ENCODE data around the gene BMP7.
A peak's percentile ranks its signal among the peaks of the same experiment; 100 is the strongest.
"Not testable (repeated sequence)": the region's sequence is repeated elsewhere in the genome, so short reads cannot be mapped to it uniquely, and the experiment has no call there.

Gene BMP7

GRCh38 chr20:57267158-57267821, 849 bp upstream of the BMP7 start:
- no peak for DNase-seq

GRCh38 chr20:57265997-57266290, 497 bp downstream of the BMP7 start:
- peak in 2 of 56 donors; percentile 42 to 71 for DNase-seq

DNA sequence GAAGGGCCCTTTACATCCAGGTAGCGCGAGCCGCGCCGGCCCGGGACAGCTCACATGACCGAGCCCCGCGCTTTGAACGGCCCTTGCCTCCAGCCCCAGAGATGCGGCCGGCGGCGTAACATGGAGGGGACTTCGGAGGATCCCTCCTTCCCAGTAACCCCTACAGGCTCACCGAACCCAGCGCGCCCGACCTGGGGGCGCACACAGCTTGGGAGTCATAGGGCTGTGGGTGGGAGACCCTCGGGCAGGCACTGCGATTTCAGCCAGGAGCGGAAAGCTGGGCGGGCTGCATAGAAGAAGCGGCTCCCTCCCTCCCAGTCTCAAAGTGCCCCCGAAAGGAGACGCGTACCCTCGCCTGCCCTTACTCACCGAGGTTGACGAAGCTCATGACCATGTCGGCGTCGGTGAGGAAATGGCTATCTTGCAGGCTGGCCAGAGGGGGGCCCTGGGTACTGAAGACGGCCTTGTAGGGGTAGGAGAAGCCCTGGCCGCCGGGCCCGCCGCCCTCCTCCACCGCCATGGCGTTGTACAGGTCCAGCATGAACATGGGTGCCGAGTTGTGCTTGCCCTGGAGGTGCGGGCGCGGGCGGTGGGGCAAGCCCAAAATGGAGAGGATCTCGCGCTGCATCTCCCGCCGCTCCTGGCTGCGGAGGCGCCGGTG, 975 bp downstream of the BMP7 start:
- peak in 5 of 56 donors; percentile 19 to 43 (median 25) for DNase-seq

DNA sequence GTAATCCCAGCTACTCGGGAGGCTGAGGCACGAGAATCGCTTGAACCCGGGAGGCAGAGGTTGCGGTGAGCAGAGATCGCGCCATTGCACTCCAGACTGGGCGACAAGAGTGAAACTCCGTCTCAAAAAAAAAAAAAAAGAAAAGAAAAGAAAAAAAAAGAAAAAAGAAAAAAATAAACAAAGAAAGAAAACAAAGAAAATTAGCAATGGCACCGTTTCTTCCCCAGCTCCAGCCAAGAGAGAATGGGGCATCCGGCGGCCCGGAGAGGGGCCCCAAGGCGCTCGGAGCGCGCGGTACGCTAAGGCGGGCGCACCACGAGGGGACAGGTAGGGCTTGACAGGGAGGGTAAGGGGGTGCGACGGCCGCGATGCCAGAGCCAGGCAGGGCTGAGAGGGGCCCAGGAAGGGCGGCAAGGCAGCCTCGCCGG, 1.5 kb downstream of the BMP7 start:
- not testable (repeated sequence) for DNase-seq

GRCh38 chr20:57263801-57264792, 2.3 kb downstream of the BMP7 start:
- no peak for DNase-seq

- DNase-seq = no peak
Observed at GRCh38 chr20:57262784-57263609, 3.4 kb downstream of the BMP7 start.

- peak in 3 of 56 donors; percentile 14 to 41 (median 19) for DNase-seq
Observed at GRCh38 chr20:57262301-57262700, 4.1 kb downstream of the BMP7 start.

DNA sequence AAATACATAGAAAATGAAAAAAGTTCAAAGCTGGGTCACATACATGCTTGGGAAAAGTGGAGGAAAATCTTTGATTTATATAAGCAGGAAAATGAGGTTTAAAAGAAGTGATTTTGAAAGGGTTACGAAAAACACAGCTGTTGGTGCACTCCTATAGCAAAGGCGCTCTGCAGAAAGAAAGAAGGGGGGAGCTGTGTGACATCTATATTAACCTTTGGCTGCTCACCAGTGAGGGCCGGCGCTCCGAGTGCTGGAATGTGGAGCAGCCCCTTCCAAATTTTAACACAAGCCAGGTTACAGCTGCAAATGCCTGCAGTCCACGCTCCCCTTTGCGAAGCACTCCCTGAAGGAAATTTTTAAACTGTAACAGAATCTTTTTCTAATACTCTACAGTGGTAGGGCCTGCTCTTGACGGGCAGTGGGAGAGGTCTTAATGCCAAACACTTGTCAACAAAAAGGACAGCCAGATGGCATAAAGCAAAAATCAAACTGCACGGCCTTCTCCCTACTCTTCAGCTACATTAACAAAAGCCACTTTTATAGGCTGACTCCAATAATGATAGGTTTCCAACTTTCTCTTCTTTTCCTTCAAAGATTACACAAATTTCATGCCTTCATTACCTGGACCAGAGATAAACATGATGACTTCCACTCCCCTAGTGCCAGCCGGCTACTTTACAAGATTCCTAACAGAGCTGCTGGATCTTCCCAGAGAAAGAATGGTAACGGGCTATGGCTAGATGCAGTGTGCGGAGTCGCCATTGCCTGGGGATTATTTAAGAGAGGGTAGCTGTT, 4.8 kb downstream of the BMP7 start:
- DNase-seq = no peak

- peak in 1 of 56 donors; percentile 38 for DNase-seq
Observed at GRCh38 chr20:57260934-57261333, 5.5 kb downstream of the BMP7 start.

DNA sequence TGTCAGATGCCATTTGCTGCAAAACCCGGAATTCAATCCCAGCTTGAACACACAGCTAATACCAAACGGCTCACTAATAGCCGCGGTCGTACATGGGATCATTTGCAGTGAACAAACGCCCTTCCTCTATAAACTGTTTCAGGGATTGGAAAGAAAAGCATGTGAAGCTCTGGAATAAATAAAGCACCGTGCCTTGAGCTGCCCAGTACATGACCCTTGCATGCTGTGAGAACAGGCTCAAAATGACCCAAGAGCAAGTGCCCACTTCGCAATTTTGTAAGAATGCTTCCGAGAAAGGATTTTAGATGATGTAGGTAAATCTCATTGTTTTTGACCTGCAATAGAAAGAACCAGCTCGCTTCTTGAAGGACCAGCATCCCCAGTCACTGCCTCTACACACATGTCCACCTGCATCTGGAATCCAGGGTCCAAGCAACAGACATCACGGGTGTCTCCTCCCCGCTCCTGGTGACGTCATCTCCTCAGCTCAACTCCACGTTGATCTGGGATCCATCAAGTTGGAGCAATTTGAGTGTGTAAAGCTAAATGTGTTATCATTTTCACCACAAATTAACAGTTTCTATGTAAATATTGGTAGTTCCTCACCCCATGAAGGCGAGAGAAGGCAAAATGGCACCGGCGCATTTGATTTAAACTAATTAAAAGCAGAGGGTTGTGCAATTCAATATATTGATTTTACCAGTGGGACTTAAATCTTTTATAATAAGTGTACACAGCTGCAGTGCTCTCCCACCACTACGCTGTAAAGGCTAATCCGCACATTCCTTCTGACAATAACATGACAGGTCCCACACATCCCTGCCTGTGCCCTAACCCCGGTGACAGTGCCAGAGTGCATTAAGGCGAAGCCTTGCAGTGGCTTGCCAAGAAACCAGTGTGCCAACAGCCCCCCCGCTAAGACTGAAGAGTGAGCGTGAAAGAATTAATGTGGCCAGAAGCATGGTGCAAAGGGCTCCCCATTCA, 6.2 kb downstream of the BMP7 start:
- peak in 5 of 56 donors; percentile 22 to 46 (median 23) for DNase-seq

DNA sequence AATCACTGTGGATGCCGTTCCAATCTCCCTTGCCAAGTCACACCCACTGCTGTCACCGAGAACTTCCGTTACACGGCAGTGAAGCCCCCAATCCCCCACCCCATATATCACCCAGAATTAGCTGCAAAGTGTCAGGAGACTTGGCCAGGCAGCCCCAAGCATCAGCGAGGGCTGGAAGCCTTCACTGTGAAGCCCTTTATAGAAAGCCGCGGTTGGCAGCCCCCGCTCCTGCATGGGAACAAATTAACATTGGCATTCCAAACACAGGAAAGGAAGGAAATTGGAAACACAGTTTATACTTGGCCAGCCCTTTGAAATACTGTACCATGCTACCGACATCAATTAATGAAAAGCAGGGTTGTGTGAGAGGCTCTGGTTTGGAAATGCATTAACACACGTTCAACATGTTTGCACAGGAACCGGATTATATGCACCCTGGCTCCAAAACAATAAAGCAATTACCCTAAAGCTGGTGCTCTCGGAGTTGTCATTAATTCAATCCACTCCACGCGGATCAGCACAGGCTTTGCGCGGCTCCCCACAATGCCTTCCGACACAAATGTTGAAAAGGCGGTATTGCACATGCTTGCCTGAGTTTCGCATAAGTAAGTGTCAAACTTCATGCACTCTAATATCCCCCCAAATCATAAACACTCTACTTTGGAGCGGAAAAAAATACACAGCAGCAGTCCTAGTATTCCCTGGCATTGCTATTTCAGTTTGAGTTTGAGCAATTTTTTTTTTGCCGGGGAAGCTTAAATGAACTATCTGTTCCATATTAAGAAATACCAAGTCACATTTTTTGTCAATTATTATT, 7.1 kb downstream of the BMP7 start:
- peak in 31 of 56 donors; percentile 12 to 76 (median 36) for DNase-seq

DNA sequence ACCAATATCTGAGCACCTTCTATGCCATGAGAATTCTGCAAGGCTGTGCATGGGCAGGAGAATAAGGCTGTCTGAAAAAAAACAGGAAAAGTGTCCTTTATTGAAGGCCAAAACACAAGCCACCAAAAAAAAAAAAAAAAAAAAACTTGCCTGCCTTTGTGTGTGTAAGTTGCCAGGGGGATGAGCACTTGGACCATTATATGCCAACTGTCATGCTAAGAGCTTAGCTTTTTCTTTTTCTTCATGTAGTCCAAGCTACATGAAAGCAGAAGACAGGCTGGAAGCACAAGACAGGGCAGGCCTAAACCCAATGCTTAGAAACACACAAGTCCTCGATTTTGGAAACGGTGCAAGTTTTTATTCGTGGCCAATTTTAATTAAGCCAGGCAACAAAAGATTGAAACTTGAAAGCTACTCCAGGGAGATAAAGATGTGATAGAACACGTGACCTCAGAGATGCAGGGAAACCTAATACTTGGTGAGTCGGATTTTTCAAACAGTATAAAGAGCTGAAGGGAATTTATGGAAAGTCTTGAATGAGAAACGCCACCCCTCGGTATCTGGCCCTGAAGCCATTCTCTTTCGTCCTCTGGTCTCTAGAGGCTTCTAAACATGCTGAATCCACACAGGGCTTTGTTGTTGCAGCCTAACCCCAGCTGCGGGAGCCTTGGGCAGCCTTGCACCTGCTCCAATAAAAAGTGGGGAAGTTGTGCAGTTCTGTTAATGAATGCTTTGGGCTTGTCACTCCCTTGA, 8.6 kb downstream of the BMP7 start:
- DNase-seq = peak in 17 of 56 donors; percentile 10 to 53 (median 27)

GRCh38 chr20:57256908-57257307, 9.5 kb downstream of the BMP7 start:
- DNase-seq = peak in 1 of 56 donors; percentile 17

DNA sequence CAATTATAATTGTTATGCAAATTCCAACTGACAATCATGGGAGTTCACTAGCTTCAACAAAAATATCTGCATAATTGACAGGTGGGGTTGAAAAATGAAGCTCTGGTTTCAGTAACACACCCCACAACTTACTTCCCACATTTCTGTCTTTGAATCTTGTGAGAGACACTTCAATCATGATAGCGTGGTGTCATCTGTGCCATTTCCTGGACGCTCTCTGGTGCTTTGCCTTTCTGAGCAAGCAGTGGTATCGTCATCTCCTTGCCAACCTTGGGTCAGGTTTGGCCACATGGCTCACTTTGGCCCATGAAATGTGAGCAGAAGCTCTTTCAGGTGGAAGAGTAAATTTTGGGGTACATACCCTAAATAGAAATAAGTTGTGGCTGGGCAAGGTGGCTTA, 10.2 kb downstream of the BMP7 start:
- no peak for DNase-seq

DNA sequence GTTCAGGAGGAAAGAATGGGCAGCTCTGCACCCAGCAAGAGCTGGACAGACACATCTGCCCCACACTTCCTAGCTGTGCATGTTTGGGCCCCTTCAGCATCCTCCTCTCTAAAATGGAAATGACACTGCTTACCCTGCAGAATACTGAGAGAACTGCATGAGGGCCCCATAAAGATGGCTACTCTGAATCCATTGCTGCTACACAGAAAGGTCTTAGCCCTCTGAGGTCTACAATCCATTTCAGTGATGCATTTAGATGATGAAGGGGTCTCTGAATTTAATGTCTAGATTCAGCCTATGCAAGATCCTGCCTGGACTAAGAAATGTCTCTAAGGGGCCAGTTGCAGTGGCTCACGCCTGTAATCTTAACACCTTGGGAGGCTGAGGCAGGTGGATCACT, 11.3 kb downstream of the BMP7 start:
- no peak for DNase-seq

- DNase-seq = no peak
Observed at GRCh38 chr20:57252559-57253162, 13.8 kb downstream of the BMP7 start.

DNA sequence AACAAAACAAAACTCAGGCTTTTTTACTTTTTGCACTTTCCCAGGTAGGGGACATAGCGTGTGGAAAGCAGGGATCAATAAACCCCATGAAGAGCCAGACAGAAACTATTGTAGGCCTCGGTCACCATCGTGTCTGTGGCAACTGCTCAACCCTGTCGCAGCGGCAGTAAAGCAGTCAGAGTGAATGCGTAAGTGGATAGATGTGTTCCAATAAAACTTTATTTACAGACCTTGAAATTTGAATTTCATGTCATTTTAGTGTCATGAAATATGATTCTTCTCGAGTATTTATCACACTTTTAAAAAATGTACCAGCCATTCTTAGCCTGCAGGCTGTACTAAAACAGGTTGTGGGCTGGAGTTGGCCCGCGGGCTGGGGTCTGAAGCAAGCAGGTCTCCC, 14.5 kb downstream of the BMP7 start:
- no peak for DNase-seq
